ENCODE results near the gene HOXA1. TPM values are rescaled to one million over a fixed set of nuclear protein-coding genes. Genes with fewer than 3 reads are reported as not detected.

HOXA1 gene
- total RNA-seq, 4 donors from 2014 or later = 0.16 to 0.36 TPM; not detected in 2

DNA sequence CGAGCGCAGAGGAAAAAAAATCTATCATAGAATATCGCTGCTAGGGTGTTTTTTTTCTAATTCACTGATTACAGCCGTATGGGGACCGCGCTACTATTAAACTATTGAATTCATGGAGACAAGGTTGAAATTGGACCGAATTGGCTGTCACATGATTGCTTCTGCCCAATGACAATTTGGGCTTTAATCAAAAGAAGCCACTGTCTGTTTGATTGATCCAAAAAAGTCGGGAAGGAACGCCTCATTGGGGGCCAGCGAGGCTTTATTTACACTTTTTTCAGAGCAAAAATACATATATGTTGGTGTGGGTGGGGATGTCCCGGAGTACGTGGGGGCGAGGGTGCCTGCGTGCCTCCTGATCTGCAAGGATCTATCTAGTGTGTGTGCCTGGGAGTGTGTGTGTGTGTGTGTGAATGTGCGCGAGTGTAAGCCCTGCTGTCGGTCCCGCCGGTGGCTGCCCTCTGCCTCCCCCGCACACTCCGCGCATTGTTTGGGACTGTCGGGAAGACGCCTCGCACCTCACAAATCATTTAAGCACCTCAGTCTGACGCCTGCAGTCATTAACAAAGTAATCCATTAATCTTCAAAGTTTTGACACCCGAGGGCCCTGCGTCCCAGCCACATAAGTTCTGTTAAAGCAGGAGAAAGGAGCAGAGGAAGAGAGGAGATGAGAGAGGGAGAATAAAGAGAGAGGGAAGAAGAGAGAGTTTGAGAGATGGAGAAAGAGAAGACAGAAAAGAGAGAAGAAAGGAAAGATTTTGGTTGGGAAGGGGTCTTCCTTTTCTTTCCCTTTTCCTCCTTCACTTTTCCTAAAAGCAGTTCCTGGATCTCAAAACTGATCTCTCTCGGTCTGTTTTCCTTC lies 7.0 kb upstream of the HOXA1 start, which contains the start of gene HOXA2:
Gene HOXA2, minus strand, starts transcription at position 103 of the 862 bp plus-strand sequence. CDS start 183 bp downstream, outside the sequence.
- H3K36me3 ChIP-seq = no peaks in the 10 kb centered on the region
- no peak for DNase-seq
- no peak for ATAC-seq
- peak within 1 kb of the TSS; percentile 25 to 67 (median 58) for H3K27ac ChIP-seq
- peak within 1 kb of the TSS; percentile 10 to 49 (median 26) for H3K4me3 ChIP-seq
- intact Hi-C loops (cut with DNase I; ENCODE audit: low total_unique reads) (no loop called here), in situ Hi-C loops (cut with MboI; ENCODE audit: low sequenced_read_pairs in 4 of 4) (no loop called here)
- H3K9me3 ChIP-seq = no peaks in the 10 kb centered on the region
- no peaks in the 10 kb centered on the region for H3K27me3 ChIP-seq
- peaks cover 1 to 16% of the 10 kb centered on the region in 2 donors for H3K4me1 ChIP-seq
- TF ChIP-seq CTCF (IDR thresholded peaks at IDR 0.05 in 4 of 5, conservative IDR thresholded peaks at IDR 0.05 in 1 of 5) = no peak
- no peak for TF ChIP-seq POLR2A (IDR thresholded peaks at IDR 0.05)

DNA sequence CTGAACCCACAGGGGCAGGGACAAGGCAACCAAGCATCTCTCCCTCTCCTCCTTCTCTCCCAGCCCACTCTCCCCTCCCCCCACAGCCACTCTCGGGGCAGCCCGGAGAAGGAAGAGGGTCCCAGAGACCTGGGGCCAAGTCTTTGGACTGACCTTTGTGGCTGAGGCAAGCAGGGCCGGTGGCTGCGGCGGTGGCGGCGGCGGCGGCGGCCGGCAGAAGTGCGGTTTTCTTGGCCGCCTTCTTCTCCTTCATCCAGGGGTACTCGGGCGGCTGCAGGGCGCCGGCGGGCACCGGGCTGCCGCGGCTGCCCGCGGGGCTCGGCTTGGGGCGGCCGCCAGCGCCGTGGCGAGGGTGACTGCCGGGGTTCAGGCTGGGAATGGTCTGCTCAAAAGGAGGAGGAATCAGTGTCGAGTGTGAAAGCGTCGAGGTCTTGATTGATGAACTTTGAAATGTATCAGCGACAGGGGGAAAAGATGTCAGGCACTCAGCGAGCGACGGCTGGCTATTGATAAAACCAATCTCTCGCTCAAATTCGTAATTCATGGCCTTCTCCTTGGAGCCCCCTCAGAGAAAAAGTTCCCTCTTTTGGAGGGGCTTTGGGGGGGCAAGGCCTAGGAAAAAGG lies 6.3 kb upstream of the HOXA1 start:
- Histone ChIP-seq H3K27ac (peak overlapping the region in 2 of 4 donors; percentile 62 to 67), H3K27me3 (no peaks in the 10 kb centered on the region), H3K4me3 (peak overlapping the region in 2 of 4 donors; percentile 26 to 49), H3K4me1 (peaks cover 8 to 22% of the 10 kb centered on the region in 2 donors), H3K36me3 (no peaks in the 10 kb centered on the region), H3K9me3 (no peaks in the 10 kb centered on the region)
- intact Hi-C loops (cut with DNase I; ENCODE audit: low total_unique reads) (no loop called here), in situ Hi-C loops (cut with MboI; ENCODE audit: low sequenced_read_pairs in 4 of 4) (no loop called here)
- DNase-seq (no peak), ATAC-seq (no peak)
- TF ChIP-seq POLR2A (IDR thresholded peaks at IDR 0.05) = no peak
- TF ChIP-seq CTCF (IDR thresholded peaks at IDR 0.05 in 4 of 5, conservative IDR thresholded peaks at IDR 0.05 in 1 of 5) = no peak

DNA sequence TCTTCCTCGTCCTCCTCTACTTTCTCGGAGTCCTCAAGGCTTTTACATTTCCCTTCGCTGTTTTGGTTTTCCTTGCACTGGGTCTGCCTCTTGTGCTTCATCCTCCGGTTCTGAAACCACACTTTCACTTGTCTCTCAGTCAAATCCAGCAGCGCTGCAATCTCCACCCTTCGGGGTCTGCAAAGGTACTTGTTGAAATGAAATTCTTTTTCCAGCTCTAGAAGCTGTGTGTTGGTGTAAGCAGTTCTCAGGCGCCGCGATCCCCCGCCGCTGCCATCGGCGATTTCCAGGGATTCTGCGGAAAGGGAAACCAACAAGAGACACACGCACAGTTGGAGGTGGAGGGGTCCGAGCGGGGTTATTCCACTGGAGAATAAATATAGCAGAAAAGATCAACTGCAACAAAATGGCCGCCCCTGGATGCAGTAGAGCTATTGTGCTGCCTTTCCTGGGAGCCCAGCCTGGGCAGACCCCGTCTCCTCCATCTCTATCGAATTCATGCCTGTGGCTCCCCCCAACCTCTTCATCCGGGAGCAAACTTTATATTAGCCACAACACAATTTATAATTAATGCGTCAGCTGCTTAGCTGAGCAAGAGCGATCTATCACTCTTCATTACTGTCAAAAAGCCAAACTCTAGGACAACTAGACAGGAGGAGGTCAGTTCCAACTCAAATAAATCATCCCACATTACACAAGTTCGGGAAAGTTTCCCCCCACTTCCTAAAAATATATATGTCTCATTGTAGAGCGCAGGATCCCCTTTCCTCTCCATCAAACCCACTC lies 5.6 kb upstream of the HOXA1 start:
- H3K27me3 ChIP-seq = no peaks in the 10 kb centered on the region
- no peak for TF ChIP-seq POLR2A (IDR thresholded peaks at IDR 0.05)
- no peak for TF ChIP-seq CTCF (IDR thresholded peaks at IDR 0.05 in 4 of 5, conservative IDR thresholded peaks at IDR 0.05 in 1 of 5)
- no peak for DNase-seq

GRCh38 chr7:27100694-27101170 lies 4.9 kb upstream of the HOXA1 start:
- Histone ChIP-seq H3K4me1 (peaks cover 11 to 21% of the 10 kb centered on the region in 2 donors), H3K36me3 (no peaks in the 10 kb centered on the region), H3K27ac (peak overlapping the region in 2 of 4 donors; percentile 62 to 67), H3K9me3 (no peaks in the 10 kb centered on the region), H3K4me3 (peak overlapping the region in 1 of 4 donors; percentile 49), H3K27me3 (no peaks in the 10 kb centered on the region)
- intact Hi-C loops (cut with DNase I; ENCODE audit: low total_unique reads) (no loop called here), in situ Hi-C loops (cut with MboI; ENCODE audit: low sequenced_read_pairs in 4 of 4) (no loop called here)
- DNase-seq (no peak), ATAC-seq (no peak)
- TF ChIP-seq CTCF (IDR thresholded peaks at IDR 0.05 in 4 of 5, conservative IDR thresholded peaks at IDR 0.05 in 1 of 5) (no peak), POLR2A (IDR thresholded peaks at IDR 0.05) (no peak)

More for the DNA sequence above, 5.6 kb upstream of the HOXA1 start:
- intact Hi-C loops (cut with DNase I; ENCODE audit: low total_unique reads) (no loop called here), in situ Hi-C loops (cut with MboI; ENCODE audit: low sequenced_read_pairs in 4 of 4) (no loop called here)
- peak overlapping the region in 2 of 4 donors; percentile 6 to 49 for H3K4me3 ChIP-seq
- no peak for ATAC-seq
- no peaks in the 10 kb centered on the region for H3K9me3 ChIP-seq
- peak overlapping the region in 2 of 4 donors; percentile 62 to 67 for H3K27ac ChIP-seq
- H3K36me3 ChIP-seq = no peaks in the 10 kb centered on the region
- H3K4me1 ChIP-seq = peaks cover 11 to 23% of the 10 kb centered on the region in 2 donors

All from gastrocnemius medialis (tissue), 4 donors.